ENCODE results near the gene XAGE2.

Gene XAGE2

DNA sequence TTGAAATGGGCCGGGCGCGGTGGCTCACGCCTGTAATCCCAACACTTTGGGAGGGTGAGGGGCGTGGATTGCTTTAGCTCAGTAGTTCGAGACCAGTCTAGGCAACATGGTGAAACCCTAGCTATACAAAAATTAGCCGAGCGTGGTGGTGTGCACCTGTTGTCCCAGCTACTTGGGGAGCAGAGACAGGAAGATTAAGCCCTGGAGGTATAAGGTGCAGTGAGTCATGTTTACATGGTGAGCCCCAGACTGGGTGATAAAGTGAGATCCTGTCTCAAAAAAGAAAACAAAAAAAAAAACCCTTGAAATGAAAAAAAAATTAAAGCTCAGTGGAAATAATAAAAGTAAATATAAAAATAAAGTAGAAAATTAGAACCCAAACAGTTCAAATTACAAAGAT is 6.9 kb upstream of the XAGE2 start:
- DNase-seq (ENCODE audit: insufficient read length) = no peak
- TF ChIP-seq POLR2AphosphoS5 (IDR thresholded peaks at IDR 0.05; ENCODE audit: low read depth, low read length) (no peak), POLR2A (IDR thresholded peaks at IDR 0.05; ENCODE audit: low read depth, low read length) (no peak), TAF1 (IDR thresholded peaks at IDR 0.05; ENCODE audit: borderline replicate concordance, low read depth, low read length) (no peak)
- no peak for FAIRE-seq

DNA sequence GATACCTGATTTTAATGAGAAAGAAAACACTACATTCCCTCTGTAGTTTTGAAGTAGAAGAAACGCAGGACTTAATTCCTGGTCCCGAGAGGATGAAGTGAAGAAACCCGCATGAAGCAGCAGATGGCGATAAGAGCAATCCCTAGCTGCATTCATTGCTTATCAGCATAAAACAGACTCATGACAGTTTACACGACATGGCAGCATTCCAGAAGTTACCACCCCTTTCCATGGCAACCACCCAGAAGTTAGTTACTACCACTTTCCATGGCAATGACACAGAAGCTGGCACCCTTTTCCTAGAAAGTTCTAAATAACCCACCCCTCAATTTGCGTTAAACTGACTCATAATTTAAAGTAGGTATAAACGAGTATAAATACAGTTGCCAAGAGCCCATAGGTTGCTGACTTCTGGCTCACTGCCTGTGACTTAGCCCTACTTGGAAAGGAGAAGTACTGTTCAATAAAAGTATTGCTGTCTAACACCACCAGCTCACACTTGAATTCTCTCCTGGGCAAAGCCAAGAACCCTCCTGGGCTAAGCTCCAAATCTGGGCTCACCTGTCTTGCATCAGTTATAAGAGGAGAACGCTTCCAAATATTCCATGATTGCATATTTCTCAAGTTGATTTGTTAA is 5.5 kb upstream of the XAGE2 start:
- no peak for FAIRE-seq
- TF ChIP-seq POLR2AphosphoS5 (IDR thresholded peaks at IDR 0.05; ENCODE audit: low read depth, low read length) (no peak), TAF1 (IDR thresholded peaks at IDR 0.05; ENCODE audit: borderline replicate concordance, low read depth, low read length) (no peak), POLR2A (IDR thresholded peaks at IDR 0.05; ENCODE audit: low read depth, low read length) (no peak)
- no peak for DNase-seq (ENCODE audit: insufficient read length)

DNA sequence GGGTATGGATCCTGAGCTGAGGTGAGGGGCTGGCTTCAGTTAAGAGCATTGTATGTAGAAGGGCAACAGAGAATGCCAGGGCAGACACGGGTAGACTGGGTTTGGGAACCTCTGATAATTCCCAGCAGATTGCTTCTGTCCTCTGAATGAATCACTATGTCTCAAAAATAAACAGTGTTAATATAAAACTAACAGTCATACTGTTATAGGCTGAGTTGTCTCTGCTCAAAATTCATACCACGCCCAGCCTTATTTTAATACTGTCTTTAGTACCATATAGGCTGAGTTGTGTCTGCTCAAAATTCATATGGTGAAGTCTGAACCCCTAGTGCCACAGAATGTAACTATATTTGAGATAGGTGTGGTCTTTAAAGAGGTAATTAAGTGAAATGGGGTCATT is 10.0 kb downstream of the XAGE2 start:
- FAIRE-seq (peak; percentile 48), DNase-seq (ENCODE audit: insufficient read length) (no peak)
- TF ChIP-seq TAF1 (IDR thresholded peaks at IDR 0.05; ENCODE audit: borderline replicate concordance, low read depth, low read length) = no peak
- TF ChIP-seq POLR2A (IDR thresholded peaks at IDR 0.05; ENCODE audit: low read depth, low read length) = no peak
- TF ChIP-seq POLR2AphosphoS5 (IDR thresholded peaks at IDR 0.05; ENCODE audit: low read depth, low read length) = no peak

DNA sequence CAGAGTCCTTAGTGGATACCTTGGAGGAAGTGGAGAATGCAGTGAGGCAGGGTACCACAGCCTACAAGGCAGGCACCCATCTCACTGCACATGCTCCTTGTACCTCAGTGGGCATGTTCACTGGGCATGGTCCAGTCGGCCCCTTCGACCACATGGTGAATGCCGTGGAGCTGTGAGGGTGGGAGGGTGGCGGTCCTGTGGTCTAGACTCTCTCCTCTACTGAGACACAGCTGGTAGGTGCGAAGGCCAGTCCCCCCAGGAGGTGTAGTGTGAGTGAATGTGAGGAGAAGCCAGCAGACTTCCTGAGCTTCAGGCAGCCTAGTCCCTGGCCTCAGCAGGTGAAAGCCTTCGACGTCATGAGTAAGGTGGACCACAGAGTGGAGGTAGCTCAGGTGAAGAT is 12.2 kb downstream of the XAGE2 start:
- TF ChIP-seq TAF1 (IDR thresholded peaks at IDR 0.05; ENCODE audit: borderline replicate concordance, low read depth, low read length) (no peak), POLR2A (IDR thresholded peaks at IDR 0.05; ENCODE audit: low read depth, low read length) (no peak), POLR2AphosphoS5 (IDR thresholded peaks at IDR 0.05; ENCODE audit: low read depth, low read length) (no peak)
- peak; percentile 64 for FAIRE-seq

DNA sequence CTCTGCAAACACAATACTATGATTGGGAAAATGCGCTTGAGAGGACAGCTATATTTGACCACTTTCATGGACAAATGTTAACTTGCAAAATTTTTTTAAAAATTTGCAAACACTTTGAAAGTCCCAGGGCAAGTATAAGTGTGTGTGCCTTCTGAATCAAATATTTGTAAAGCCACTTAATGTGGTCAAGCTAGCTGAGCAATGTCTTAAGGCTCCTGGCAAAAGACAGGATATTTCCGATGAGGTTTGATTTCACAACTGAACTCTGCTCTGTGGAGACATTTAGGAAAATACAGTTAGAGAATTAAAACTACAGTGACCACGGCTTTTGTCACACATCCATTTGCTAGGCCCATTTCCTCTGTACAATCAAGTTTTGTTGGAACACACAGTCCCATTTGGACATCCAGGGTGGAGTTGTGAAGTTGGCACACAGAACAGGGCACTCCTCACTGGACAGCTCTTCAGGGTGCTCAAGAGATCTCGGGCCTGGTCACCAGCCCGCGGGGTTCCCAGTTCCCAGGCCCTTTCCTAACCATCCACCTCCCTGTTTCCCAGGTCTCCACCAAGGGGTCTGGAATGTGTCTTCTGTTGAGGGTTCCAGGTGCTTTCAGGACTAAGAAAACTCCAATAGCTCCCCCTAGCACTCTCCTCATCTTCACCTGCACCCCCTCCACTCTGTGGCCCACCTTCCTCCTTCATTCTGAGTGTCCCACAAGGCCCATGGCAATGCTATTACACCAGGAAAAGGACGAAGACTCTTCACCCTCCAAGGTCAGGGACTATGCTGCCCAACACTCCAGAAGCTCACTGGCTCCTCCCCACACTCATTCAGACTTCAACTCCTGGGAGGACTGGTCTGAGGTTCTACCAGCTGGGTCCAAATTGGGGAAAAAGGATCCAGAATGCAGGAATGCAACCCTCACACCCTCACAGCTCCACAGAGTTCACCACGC is 41.9 kb downstream of the XAGE2 start:
- TF ChIP-seq TAF1 (IDR thresholded peaks at IDR 0.05; ENCODE audit: borderline replicate concordance, low read depth, low read length) (no peak), POLR2AphosphoS5 (IDR thresholded peaks at IDR 0.05; ENCODE audit: low read depth, low read length) (no peak), POLR2A (IDR thresholded peaks at IDR 0.05; ENCODE audit: low read depth, low read length) (no peak)
- FAIRE-seq (no peak), DNase-seq (ENCODE audit: insufficient read length) (no peak)

More for the DNA sequence above, 12.2 kb downstream of the XAGE2 start:
- no peak for DNase-seq (ENCODE audit: insufficient read length)

DNA sequence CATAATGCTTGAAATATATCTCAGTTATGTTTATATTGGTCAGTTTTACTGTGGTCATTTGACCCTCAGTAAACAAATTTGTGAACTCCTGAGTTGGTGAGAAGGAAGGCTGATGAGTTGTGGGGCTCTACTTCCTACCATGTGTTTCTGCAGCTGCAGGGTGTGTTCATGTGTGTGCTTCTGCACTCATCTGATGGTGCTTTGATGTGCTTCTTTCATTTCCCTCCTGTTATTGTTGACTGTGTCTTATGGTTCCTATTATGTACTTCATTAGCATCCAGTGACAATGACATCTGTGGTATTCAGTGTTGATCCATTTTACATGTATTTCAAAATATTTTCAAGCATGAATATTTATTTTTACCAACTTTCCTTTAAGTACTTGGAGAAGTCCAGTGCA is 46.5 kb downstream of the XAGE2 start:
- no peak for FAIRE-seq
- TF ChIP-seq POLR2AphosphoS5 (IDR thresholded peaks at IDR 0.05; ENCODE audit: low read depth, low read length) (no peak), TAF1 (IDR thresholded peaks at IDR 0.05; ENCODE audit: borderline replicate concordance, low read depth, low read length) (no peak), POLR2A (IDR thresholded peaks at IDR 0.05; ENCODE audit: low read depth, low read length) (no peak)
- no peak for DNase-seq (ENCODE audit: insufficient read length)

DNA sequence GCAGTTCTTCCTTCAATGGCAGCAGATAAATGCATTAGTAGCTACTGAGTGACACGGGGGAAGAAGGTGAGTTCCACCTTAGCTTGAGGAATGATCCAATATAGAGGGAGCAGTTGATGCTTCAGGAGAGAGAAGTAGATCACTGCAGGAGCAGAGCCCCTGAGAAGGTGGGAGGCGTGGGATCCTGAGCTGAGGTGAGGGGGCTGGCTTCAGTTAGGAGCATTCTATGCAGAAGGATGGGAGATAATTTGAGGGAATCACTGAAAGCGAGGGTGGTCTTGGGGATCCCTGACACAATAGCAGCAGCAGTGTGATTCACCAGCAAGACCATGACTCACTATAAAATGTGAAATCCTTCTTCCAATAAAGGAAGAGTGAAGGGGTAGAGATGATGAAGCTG is 48.0 kb downstream of the XAGE2 start:
- FAIRE-seq (no peak), DNase-seq (ENCODE audit: insufficient read length) (no peak)
- no peak for TF ChIP-seq POLR2A (IDR thresholded peaks at IDR 0.05; ENCODE audit: low read depth, low read length)
- TF ChIP-seq TAF1 (IDR thresholded peaks at IDR 0.05; ENCODE audit: borderline replicate concordance, low read depth, low read length) = no peak
- TF ChIP-seq POLR2AphosphoS5 (IDR thresholded peaks at IDR 0.05; ENCODE audit: low read depth, low read length) = no peak

DNA sequence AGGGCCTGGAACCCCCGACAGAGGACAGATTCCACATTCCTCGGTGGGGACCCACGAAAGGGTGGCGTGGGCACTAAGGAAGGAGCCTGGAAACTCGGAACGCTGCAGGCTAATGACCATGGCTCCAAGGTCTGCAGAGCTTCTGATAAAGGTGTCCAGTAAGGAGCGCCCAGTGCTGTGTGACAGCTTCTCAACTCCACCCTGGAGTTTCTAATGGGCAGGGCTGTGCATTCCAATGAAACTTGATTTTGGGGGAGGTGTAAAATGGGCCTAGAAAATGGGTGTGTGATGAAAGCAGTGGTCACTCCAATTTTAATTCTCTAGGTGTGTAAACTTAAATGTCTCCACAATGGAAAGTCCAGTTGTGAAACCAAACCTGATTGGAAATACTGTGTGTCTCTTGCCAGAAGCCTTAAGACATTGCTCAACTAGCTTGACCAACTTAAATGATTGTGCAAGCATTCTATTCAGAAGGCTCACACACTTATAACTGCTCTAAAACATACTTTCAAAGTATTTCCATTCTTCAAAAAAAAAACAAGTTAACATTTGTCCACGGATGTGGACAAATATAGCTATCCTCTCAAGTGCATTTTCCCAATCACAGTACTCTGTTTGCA is 52.1 kb downstream of the XAGE2 start:
- FAIRE-seq (no peak), DNase-seq (ENCODE audit: insufficient read length) (no peak)
- TF ChIP-seq POLR2A (IDR thresholded peaks at IDR 0.05; ENCODE audit: low read depth, low read length) = no peak
- TF ChIP-seq TAF1 (IDR thresholded peaks at IDR 0.05; ENCODE audit: borderline replicate concordance, low read depth, low read length) = no peak
- TF ChIP-seq POLR2AphosphoS5 (IDR thresholded peaks at IDR 0.05; ENCODE audit: low read depth, low read length) = no peak

DNA sequence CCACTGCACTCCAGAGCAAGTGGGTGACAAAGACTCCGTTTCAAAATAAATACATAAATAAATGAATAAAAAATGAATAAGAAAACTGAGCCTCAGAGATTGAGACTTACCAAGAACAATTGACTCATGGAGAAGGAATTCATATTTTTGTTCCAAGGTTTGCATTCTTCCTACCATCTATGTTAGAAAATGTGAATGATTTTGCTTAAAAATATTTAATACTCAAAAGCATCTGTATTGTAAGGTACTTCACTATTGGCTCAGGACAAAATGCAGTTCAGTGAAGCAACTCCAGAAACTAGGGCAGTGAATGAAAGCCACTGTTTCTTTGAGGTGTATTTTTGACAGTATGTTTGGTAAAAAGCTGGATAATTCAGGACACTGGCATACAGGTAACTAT is 54.1 kb downstream of the XAGE2 start:
- no peak for FAIRE-seq
- no peak for DNase-seq (ENCODE audit: insufficient read length)
- TF ChIP-seq POLR2AphosphoS5 (IDR thresholded peaks at IDR 0.05; ENCODE audit: low read depth, low read length) (no peak), POLR2A (IDR thresholded peaks at IDR 0.05; ENCODE audit: low read depth, low read length) (no peak), TAF1 (IDR thresholded peaks at IDR 0.05; ENCODE audit: borderline replicate concordance, low read depth, low read length) (no peak)

DNA sequence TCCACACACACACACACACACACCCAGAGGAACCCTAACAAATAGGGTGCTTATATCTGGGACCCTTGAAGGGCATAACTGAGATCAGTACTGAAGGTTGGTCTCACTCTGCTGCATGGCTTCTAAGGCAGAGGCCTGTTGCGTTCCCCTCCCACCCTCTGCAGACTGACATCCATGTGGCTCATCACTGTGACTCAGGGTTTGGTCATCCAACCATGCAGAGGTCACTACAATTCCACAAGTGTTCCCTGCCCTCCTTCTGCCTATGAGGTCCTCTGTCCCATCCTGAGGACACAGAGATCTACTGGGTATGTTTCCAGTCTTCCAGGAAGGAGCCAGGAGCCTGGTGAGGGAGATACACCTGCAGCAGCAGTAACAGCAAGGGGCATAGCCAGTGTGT is 55.8 kb downstream of the XAGE2 start:
- FAIRE-seq = no peak
- no peak for DNase-seq (ENCODE audit: insufficient read length)
- TF ChIP-seq POLR2A (IDR thresholded peaks at IDR 0.05; ENCODE audit: low read depth, low read length) (no peak), TAF1 (IDR thresholded peaks at IDR 0.05; ENCODE audit: borderline replicate concordance, low read depth, low read length) (no peak), POLR2AphosphoS5 (IDR thresholded peaks at IDR 0.05; ENCODE audit: low read depth, low read length) (no peak)
